ENCODE data around the gene GFY. TPM values are rescaled to one million over a fixed set of nuclear protein-coding genes. Genes with fewer than 3 reads are reported as not detected.
"Not testable (repeated sequence)": the region's sequence is repeated elsewhere in the genome, so short reads cannot be mapped to it uniquely, and the experiment has no call there.

Gene GFY
- total RNA-seq, 1 donor from 2014 or later, result not detected

DNA sequence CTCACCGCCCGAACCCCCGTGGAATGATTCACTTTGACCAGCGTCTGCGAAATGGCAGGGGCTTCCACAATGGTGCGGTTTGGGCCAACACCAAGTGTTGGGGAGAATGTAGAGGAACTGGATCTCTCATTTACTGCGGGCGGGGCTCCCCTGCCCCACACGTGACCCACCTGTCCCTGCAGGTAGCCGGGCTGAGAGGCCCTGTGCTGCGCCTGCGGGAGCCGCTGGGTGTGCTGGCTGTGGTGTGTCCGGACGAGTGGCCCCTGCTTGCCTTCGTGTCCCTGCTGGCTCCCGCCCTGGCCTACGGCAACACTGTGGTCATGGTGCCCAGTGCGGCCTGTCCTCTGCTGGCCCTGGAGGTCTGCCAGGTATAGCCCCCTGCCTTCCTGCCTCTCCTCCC, 43.0 kb downstream of the GFY start:
- DNase-seq (ENCODE audit: low read depth, low spot score), result no peak

DNA sequence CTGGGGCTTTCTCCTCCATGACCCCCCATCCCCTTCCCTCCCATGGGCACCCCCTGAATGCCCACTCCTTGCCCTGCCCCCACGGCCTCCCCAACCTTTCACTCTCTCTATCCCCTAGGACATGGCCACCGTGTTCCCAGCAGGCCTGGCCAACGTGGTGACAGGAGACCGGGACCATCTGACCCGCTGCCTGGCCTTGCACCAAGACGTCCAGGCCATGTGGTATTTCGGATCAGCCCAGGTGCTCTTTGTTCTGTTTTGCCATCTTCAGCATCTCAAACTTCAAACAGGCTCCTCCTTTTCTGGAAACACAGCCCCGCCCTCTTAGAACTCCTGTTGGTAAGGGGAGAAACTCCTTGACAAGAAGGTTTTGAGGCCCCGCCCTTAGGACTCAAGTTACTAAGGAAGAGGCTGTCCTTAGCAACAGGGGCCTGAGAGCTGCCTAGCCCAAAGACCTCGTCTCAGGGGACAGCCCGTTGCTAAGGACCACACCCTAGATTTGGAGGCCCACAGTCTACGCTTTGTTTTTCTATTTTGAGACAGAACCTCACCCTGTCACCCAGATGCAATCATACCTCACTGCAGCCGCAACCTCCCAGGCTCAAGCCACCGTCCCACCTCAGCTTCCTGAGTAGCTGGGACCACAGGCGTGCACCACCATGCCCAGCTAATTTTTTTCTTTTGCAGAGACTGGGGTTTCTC, 43.7 kb downstream of the GFY start:
- no peak for DNase-seq (ENCODE audit: low read depth, low spot score)

DNA sequence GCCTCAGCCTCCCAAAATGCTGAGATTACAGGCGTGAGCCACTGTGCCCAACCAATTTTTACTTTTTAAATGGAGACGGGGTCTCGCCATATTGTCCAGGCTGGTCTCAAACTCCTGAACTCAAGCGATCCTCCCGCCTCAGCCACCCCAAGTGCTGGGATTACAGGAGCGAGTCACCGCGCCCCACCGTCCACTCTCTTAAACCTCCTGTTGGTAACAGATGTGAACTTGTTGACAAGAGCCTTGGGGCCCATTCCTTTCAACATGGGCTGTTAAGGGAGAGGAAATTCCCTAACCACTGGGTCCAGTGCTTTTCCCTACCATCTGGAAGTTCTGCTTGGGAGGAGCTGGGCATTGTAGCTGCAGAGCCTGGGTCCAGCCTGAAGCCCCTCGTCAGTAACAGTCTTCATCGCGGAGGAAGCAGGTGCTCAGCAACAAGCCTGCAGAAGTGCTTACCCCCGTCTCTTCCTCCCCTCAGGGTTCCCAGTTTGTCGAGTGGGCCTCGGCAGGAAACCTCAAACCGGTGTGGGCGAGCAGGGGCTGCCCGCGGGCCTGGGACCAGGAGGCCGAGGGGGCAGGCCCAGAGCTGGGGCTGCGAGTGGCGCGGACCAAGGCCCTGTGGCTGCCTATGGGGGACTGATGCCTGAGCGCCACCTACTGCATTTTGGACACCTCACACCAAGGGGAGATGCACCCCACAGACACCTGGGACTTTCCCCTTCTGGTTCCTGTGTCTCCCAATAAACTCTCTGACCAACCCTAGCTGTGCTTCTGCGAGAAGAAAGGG, 44.8 kb downstream of the GFY start:
- no peak for DNase-seq (ENCODE audit: low read depth, low spot score)

GRCh38 chr19:49470615-49470978, 45.4 kb downstream of the GFY start:
- DNase-seq (ENCODE audit: low read depth, low spot score), result no peak

DNA sequence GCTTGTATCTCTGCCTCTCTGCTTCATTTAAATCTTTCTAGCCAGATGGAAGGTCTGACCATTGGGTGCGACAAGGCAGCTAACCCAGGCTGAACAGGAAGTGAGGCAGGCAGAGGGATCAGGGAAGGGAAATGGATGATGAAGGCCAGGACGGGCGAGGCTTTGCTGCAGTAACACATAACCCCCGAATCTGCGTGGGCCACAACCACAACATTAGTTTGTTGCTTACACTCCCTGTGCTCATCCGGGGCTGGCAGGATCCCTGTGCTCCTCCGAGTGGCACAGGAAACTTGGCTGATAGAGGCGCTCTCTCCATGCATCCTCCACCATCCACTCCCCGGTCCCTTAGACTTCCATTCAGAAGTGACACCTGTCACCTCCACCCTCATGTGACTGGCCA, 47.7 kb downstream of the GFY start:
- DNase-seq (ENCODE audit: low read depth, low spot score), result no peak

- not testable (repeated sequence) for DNase-seq (ENCODE audit: low read depth, low spot score)
Measured at GRCh38 chr19:49473501-49473867, 48.3 kb downstream of the GFY start.

DNA sequence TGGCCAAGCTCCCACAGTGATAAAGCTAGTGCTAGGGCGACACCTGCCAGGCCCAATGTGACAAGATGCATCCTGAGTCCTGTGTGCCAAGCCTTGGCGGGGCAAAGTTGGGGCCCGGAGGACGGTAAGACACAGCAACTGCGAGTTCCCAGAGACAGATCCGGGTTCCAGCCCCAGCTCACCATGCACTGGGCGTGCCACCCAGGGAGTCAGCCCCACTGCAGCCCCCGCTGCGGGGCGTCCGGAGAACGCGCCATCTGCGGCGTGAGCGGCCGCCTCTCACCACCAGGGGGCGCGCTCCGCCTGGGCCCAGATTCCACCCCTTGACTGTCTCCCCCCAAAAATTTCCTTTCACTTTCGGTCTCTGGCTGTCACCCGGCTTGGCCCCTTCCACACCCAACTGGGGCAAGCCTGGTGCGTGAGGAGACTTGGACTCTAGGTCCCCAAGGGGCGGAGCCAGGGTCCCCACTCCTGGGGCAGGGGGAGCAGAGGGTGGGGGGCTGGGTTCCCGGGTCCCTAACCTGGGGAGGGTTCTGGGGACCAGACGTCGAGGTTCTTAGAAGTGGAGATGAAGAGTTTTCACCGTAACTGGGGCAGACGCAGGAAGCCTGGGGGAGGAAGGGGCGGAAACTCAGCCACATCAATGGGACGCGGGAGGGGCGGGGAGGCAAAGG, 48.8 kb downstream of the GFY start, which contains the start of gene FLT3LG:
TSS of gene FLT3LG (plus strand) at position 348 of the 674 bp plus-strand sequence. CDS start 425 bp downstream, outside the sequence.
- DNase-seq (ENCODE audit: low read depth, low spot score), result no peak

DNA sequence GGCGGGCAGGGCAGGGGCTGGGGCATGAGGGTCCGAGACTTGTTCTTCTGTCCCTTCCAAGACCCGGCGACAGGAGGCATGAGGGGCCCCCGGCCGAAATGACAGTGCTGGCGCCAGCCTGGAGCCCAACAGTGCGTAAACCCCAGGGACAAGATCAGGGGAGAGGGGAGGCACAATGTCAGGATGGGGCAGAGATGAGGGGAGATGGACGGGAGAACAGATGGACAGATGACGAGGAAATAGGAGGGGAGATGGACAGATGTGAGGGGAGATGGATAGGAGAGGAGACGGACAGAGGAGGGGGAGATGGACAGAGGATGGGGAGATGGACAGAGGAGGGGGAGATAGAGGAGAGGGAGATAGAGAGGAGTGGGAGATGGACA, 49.3 kb downstream of the GFY start:
- DNase-seq (ENCODE audit: low read depth, low spot score), result no peak

DNA sequence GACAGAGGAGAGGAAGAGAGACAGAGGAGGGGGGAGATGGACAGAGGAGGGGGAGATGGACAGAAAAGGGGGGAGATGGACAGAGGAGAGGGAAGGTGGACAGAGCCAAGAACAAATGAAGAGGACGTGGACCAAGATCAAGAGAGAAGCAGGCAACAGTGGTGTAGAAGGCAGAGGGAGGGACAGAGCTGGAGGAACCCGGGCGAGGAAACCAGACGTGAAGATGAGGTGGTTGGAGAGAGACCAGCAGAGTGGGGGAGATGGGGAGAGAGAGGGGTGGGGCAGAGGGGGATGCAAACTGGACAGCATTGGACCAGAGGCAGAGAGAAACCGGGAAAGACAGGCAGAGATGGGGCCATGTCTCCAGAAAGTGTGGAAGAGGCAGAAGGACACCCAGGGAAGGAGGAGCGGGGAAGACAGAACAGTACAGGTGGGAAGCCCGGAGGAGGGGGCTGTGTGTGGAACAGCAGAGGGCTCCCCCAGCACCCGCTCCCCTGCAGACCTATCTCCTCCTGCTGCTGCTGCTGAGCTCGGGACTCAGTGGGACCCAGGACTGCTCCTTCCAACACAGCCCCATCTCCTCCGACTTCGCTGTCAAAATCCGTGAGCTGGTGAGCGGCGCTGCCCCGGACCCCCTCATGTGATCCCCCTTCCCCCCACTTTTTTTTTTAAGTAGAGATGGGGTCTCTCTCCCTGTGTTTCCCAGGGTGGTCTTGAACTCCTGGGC, 50.2 kb downstream of the GFY start:
- DNase-seq (ENCODE audit: low read depth, low spot score), result no peak

- no peak for DNase-seq (ENCODE audit: low read depth, low spot score)
Measured at GRCh38 chr19:49475995-49476880, 51.0 kb downstream of the GFY start.

Other genes with a start within 250 kb of the GFY start
- 0.07 and 0.13 TPM in 2 replicates for gene SLC6A16, start 100.2 kb upstream of the GFY start, total RNA-seq
- gene CD37, start 90.0 kb upstream of the GFY start, total RNA-seq, result not detected in 2 replicates
- gene TEAD2, start 63.0 kb upstream of the GFY start, total RNA-seq, result 46.0 and 46.5 TPM in 2 replicates
- 0.14 TPM in 1 of 2 replicates, not detected in the other for gene DKKL1, start 61.5 kb upstream of the GFY start, total RNA-seq
- gene KASH5, start 37.1 kb upstream of the GFY start, total RNA-seq, result not detected in 2 replicates
- gene PTH2, start 1.9 kb upstream of the GFY start, total RNA-seq, result not detected in 2 replicates
- gene SLC17A7, start 16.1 kb downstream of the GFY start, total RNA-seq, result 0.04 TPM in 1 of 2 replicates, not detected in the other
- 128 and 170 TPM in 2 replicates for gene PIH1D1, start 26.4 kb downstream of the GFY start, total RNA-seq
- gene ALDH16A1, start 27.8 kb downstream of the GFY start, total RNA-seq, result 54.9 and 58.8 TPM in 2 replicates
- gene FLT3LG, start 48.8 kb downstream of the GFY start, total RNA-seq, result 1.6 and 2.4 TPM in 2 replicates
- 2,556 and 3,423 TPM in 2 replicates for gene RPL13A, start 62.2 kb downstream of the GFY start, total RNA-seq
- gene RPS11, start 71.0 kb downstream of the GFY start, total RNA-seq, result 1,813 and 2,923 TPM in 2 replicates
- gene FCGRT, start 87.3 kb downstream of the GFY start, total RNA-seq, result 59.5 and 85.5 TPM in 2 replicates
- 101 and 237 TPM in 2 replicates for gene RCN3, start 102.6 kb downstream of the GFY start, total RNA-seq
- 107 and 113 TPM in 2 replicates for gene NOSIP, start 155.2 kb downstream of the GFY start, total RNA-seq
- 3.1 and 4.1 TPM in 2 replicates for gene PRRG2, start 155.9 kb downstream of the GFY start, total RNA-seq
- 1.8 and 2.0 TPM in 2 replicates for gene PRR12, start 165.8 kb downstream of the GFY start, total RNA-seq
- gene RRAS, start 214.8 kb downstream of the GFY start, total RNA-seq, result 45.8 and 54.9 TPM in 2 replicates
- 10.7 and 12.0 TPM in 2 replicates for gene SCAF1, start 216.8 kb downstream of the GFY start, total RNA-seq
- 51.4 and 85.1 TPM in 2 replicates for gene IRF3, start 240.5 kb downstream of the GFY start, total RNA-seq
- gene BCL2L12, start 240.5 kb downstream of the GFY start, total RNA-seq, result 6.8 and 11.4 TPM in 2 replicates

Data from pulmonary artery endothelial cell (primary cell).